HG03442 (cell line): ENCODE results near the gene TMEM272.

Experiments
- ATAC-seq: cut with Tn5 transposase; IDR thresholded peaks from one replicate; pipeline ENCODE4 v1.9.1; 2021; ENCODE audit warnings: mild to moderate bottlenecking, moderate library complexity; ENCODE audit not compliant: unreplicated experiment

TMEM272 gene

DNA sequence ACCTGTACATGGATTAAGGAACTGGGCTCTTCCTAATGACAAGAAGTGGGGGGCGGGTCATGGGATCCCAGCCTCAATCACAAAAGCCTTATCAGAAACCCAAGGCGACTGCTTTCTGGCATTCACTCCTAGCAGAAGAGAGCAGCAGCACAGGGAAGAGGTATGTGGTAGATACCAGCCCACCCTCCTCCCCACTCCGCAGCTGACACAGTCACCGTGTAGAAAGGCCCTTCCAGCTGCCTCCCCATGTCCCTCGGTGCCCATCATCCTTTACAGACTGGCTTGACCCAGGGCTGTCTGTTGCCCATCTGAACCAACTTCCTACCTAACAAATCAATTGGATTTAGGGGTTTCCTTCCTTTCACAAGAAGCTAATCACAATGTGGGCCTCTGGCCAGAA lies 37.9 kb downstream of the TMEM272 start:
- ATAC-seq, result no peak

DNA sequence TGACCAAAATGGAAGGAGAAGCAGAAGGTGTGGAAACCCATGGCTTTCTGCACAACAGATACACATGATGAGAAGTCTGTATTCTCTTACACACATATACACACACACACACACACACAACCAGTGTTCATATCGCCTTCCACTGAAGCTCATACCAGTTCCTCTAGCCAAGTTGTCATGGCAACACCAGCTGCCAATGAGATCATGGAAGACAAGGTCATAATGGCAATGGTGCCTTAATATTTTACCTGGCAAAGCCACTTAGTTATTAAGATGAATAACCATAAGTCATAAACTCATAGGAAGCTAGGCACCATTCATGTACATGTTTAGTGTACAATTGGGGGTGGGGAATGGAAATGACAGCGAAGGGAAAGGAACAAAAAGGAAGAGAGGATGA lies 38.4 kb downstream of the TMEM272 start:
- ATAC-seq, result no peak

DNA sequence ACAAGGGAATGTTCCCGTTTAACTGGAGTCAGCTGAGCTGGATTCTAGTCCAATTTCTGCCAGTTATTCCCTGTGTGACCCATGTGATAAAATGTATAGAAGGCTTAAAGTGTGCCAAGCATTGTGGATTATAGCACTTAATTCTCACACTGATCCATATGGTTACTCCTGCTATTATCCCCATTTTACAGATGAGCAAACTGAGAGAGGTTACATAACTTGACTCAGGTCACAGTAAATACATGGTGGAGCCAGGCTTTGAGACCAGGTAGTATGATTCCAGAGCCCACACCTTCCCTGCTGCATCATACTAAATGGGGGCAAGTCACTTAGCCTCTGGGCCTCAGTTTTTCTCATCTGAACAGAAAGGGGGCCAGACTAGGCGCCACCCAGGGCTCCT lies 39.1 kb downstream of the TMEM272 start:
- ATAC-seq, result no peak

DNA sequence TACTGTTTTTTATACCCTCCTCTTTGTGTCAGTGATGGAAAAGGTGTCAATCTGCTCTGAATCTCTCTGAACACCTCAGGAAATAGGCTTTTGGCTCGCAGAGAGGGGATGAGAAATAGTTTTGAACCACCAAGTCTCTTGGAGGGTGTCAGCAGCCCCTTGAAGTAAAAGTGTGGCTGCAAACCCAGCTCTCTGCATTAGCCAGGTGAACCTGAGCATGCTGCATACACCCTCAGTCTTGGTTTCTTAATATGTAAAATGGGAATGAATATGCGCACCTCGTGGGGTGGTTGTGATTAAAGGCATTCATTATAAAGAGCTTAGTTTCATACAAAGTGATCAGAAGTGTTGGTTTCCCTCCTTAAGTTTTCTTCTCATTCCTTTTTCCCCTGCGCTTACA lies 39.7 kb downstream of the TMEM272 start:
- ATAC-seq, result no peak

DNA sequence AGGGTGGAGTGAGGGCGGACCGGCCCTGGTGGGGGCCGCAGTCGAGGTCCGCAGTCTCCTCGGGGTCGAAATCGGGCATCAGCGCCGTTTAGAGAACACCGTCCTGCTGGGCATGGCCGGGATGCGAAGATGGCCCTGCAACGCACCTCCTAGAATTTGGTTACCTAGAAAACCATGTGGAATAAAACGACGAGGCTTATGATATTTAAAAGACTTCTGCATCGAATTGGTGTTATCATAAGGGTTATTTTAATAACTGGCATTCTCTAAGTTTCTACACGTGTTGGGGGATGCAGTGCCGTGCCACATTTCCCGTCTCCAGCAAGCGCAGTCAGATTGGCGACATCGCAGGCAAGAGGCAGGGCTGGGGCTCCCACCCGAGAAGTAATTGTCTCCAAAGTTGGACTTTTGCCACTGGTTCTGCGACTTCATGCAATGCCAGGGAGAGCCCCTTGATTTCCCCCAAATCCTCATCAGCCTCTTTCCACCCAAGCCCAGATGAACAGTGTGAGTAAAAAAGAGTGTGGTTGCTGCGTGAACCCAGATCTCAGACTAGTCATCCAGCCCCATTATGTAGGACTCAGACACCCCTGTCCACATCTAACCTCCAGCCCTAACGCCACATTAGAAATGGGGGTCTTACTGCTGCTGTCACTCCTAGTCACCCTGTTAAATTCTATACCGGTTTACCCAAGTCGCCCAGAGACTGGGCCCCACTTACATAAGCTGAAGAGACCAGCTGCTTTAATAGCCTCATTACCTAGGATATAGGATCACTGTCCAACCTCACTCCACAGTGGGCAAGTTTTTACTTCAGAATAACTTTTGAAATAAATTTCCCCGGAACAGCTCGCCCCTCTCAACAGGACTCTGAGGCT lies 40.4 kb downstream of the TMEM272 start:
- no peak for ATAC-seq

DNA sequence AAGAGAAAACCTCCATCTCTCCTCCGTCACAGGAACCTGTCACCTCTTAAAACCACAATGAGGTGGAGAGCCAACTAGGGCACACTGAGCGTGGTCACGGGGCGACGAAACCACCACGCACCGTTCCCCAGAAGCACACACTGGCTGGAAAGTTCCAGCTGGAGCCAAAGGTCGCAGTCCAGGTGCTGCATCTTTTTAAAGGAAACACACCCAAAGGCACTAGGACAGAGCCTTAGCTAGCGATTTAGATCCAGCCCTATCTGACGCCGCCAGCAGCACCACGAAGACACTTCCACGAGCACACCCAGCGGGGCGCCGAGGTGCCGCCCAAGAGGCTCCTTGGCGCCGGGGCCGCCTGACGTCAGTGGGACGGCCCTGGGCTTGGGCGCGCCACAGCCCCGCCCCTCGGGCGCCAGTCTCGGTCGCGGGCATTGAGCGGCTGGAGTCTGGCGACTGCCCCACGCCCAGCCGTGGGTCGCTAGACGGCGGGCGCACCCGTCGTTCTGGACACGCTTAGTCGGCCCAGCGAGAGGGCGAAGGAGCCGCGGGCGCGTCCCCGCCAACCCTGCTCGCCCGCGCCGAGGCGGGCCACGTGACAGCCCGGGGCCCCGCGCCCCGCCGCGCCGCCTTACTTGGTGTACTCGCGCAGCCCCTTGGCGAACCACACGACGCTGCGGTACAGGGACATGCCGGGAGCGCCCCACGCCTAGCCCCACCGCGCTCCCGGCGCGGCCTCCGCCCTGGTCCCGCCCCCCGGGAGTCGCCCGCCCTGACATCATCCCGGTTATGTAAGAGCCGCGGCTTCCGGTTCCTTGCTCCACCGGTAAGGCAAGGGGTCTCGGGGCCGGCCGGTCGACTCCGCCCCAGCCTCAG lies 41.3 kb downstream of the TMEM272 start, which contains the start of gene DHRS12:
DHRS12 (minus strand) TSS at position 742 of the 873 bp plus-strand sequence. CDS start 4,504 bp downstream, outside the sequence.
- ATAC-seq, result peak; percentile 80

DNA sequence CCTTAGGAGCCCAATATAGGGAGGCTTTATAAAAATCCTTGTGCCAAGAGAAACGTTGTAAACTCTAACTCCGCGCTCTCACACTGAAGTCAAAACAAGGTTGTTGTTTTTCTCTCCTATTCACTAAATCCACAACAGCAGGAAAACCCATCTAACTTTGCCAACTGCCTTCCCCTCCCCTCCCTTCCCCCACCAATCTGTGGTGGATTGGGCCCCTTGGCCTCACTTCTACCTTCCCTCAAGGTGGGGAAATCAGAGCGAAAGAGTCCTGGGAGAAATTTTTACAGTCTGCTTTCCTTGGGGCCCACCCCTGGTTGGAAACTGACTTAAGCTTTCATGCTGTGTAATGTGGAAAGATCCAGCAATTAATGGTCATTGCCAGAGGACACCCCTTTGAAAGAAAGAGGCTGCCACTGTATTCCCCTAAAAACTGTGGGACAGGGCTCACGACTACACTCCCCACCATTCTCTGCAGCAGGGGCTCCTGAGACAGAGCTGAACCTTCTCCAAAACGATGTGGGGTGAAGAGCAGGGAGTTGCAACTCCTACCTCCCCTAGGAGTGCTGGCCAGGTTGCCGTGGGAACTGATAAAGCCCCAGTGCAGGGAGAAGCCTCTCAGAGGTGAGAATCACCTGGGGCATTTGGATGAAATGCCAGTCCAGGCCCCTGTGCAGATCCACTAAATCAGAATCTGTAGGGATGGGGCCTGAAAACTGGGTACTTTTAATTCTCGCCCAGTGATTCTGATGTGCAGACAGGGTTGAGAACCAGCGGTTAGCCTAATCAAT lies 42.2 kb downstream of the TMEM272 start:
- ATAC-seq, result no peak

DNA sequence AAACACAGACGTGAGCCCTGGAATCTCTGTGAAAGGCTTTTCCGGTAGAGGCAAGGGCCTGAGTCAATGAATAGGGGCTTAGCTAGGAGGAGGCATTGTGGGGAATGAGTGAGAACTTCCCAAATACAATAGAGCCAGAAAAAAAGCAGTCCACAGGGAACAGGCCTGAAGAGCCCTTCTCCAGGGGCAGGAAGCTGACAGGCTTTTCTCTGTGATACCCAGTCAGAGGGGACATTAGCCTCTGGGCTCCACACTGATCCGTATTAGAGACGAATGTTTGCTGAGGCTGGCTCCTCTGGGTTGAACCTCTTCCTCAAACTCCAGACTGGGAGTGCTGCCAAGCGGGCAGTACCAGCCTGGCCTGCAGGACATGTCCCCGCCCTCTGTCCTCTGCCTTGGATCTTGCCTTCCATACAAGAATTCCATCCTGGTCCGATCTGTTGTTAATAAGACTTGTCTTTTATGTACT lies 43.3 kb downstream of the TMEM272 start:
- ATAC-seq, result no peak

DNA sequence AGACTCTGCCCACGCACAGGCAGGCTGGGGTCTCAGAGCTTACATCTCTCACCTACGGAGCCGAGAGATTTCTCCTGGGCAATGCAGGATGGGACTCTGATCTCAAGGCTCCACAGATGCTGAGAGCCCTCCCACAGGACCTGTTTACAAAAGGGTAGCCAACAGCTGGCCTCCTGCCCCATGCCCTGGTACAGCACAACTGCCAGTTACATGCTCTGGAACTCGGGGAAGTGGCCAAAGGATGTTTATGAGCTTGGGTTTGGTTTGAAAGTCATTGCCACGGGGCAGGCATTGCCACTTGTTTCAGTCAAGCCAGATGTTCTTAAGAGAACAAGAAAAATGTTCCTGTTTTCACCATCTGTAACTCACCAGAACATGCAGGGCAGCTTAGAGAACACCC lies 44.5 kb downstream of the TMEM272 start:
- ATAC-seq, result no peak

DNA sequence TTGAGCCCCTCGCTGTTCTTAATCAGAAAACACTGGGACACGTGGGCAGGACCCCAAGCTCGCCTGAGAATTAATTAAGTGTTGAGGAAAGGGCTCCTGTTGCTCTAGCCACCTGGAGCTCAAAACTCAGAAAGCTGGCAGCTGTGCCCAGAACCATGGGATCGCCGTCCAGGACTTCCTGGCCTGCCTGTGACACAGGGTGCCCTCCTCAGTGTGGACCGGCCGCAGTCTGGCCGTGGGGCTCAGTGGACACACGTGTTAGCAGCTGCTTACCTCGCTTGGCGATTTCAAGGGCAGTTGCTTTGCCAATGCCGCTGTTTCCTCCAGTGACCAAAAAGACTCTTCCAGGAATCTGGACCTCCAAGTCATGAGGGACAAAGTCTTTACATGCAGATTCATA lies 45.7 kb downstream of the TMEM272 start:
- ATAC-seq, result no peak

DNA sequence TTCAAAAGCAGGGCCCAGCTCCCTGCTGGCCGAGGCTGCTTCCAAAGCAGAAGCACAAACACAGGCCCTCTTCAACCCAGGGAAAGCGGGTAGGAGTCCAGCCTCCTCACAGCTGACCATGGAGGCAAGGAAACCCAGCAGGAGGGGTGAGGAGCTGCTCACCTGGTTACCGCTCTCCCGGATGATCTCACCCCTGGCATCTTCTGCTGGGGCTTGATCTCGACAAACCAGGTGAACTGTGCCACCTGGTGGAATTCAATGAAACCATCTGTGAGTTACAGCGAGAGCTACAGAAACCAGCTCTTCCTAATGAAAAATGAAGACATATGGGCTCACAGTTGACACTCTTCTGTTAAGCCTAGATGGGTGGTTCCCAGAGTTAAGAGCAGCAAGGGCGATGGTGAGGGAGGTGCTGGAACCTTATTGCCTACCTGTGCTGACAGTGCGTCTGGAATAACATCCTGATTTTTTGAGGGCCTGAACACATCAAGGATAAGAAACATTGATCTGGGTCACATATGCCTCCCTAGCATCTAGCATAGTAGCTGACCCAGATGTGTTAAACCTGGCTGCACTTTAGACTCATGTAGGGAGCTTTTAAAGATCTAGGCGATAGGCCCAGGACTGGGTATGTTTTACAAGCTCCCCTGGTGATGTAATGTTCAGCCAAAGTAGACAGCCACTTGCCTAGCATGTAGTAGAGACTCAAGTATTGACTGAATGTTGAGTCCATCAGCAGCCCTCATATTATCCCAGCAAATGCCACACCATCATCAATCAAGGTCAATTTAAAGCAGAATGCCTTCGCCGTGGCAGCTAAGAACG lies 47.1 kb downstream of the TMEM272 start:
- ATAC-seq, result peak; percentile 33

DNA sequence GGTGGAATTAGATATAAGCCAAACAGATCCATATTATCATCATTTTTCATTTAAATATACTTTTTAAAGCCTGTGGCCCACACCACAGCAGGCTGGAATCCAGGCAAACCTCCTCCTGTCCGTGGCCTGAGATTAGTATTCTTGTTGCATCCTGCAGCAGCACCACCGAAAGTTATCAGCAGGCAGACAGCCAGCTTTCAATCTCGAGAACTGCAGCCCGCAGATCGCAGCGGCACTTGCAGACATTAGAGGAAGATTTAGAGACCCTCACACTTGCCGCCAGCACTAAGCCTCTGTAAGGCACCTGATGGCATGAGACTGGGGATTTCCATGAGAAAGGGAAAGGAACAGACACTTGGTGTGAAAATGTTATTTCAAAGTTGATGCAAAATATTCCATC lies 48.4 kb downstream of the TMEM272 start:
- ATAC-seq, result no peak

DNA sequence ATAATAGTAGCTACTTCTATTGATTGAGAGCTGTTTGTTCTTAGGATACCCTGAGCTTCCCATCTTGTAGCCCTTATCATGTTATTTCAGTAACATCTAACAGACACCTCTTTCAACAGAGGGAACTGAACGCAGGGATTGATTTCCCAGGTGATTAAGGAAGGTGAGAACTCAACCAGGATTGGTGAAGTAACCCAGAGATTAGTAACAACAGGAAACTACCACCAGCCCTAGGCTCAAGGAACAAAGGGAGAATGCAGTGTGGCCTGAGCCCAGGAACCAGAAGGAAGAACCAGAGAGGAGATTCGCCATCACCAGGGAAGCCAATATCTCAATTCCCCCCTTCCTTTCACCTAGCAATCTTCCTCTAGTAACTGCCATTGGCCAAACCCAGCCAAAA lies 49.6 kb downstream of the TMEM272 start:
- ATAC-seq, result no peak

DNA sequence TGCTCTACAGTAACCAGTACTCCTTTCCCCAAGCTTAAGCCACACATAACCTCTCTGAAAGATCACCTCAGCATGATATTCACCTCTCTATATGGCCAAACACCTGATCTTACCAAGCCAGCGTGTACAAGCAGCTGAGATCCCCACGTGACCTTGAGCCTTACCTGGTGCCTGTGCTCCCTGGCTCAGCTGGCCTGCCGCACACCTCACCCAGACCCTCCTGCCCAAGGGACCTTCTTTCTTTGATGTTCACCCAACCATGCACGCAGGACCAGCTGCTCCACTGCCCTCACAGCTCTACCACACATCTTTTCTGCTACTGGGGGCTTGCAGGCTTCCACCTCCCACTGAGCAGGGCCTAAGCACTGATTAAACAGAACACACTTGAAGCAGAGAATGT lies 50.0 kb downstream of the TMEM272 start:
- ATAC-seq, result no peak

DNA sequence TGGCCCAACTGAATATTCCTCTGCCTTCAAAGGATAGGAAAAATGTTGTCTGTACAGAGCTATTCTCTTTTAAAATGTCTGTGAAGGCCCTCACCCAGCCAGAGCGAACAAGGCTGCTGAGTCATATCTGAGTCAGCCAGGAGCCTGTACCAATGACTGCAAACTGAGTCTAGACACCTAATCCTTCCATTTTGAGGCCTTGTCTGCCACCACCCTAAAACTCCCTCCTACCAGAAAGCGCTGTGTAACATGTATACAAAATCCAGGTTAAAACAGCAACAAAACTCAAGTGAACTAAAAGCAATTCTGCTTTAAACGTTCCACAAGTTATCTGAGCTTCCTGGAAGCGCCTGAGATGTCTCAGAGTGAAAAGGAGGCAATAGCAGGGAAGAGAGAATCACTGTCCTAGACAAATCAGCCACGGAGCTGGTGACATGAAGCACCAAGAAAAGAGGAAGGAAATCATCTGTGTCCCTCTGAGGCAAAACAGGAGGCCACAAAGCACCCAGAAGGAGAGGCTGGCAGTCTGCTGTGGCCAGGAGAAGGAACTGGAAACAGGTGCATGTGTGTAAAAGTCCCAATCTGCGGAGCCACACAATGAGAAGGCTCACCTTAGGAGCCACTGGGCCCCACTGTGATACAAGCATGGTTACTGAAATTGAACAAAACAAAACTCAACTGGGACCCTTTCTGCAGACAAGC lies 51.3 kb downstream of the TMEM272 start:
- peak; percentile 51 for ATAC-seq

DNA sequence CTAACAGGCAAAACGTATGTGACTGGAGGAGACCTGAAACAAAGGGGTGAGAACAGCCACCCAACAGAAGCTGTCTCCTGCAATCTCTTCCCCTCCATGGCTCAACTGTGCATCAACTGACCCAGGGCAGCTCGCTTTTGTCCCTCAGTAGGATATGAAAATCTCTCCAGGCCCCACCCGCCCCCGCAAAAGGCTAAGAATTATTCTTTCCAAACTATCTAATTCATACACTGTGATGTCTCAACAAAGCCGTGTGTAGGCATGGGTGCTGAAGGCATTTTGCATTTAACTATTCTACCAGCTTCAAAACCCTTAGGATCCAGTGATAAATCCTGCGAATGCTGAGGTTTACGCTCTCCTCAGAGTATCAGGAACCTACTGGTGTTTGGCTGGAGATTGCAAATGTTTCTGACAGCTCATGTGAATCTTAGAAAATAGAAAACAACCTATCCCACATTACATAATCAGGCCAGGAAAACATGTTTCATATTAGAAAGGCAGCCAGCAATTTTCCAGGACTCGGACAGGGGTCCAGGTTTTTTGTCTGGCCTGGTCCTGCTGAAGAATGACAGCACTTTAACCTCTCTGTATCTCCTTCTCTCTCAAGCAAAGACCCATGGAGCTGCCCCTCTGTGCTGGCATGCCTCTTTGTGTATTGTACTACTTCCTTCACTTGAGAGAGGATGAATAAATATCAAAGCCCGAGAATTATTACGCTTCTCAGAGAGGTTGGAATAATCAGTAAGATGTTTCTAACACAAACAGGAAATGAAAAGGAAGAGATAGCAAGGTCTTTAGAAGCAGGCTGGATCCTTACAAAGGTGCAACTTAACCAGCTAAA lies 58.3 kb downstream of the TMEM272 start:
- ATAC-seq, result no peak

DNA sequence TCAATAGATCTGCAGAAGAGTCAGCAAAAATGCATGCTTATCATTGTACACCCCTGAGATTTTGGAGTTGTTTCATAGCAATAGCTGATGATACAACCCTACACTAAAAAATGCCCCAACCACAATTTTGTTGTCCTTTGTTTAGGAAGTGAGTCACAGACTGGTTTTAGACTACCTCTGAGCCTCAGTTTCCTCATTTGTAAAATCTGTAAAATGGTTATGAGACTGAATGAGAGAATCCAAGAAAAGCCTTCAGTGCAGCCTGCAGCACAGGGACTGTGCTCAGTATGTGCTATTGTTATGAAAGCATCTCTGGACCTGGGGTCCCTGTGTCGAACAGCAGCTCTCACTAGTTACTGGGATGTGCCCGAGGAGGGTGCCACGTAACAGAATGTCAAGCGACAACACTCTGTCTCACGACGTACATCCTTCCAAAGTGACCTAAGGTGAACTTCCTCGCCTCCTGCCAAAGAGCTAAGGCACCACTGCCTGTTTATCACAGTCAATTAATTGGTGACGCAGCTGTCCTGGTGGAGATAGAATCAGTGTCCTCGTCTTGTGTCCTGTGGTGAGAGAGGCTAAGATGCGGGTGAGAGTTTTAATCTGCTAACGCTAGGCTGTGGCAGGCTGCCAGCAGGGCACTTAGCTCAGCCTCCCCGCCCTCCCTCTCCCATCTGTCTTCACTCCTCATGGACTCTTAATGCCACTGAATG lies 59.1 kb downstream of the TMEM272 start:
- no peak for ATAC-seq

DNA sequence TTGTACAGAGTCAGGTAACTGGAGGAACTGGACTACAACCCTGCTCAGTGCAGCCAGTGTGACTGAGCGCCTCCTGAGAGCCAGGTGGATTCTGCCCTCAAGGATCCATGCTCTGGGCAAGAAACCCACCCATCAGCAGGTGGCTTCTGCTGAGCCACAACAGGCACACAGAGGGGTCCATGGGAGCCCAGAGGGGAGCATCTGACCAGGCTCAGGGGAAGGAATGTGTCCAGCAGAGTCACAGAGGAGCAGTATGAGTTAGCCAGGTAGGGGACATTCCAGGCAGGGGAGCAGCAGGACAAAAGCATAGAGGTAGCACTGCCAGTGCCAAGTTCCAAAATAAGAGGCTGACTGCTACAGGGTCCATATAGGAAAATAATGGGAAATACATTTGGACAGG lies 60.9 kb downstream of the TMEM272 start:
- no peak for ATAC-seq
